ENCODE results near the gene GNAQ.
"Not testable (repeated sequence)": the region's sequence is repeated elsewhere in the genome, so short reads cannot be mapped to it uniquely, and the experiment has no call there.

The GNAQ gene

GRCh38 chr9:77756449-77756848 is 275.2 kb downstream of the GNAQ start:
- DNase-seq: no peak

- DNase-seq: no peak
Measured at GRCh38 chr9:77753180-77753579, 278.4 kb downstream of the GNAQ start.

- no peak for DNase-seq
Measured at GRCh38 chr9:77752554-77752953, 279.1 kb downstream of the GNAQ start.

GRCh38 chr9:77751341-77752091 is 280.1 kb downstream of the GNAQ start:
- peak; percentile 7 for DNase-seq

- DNase-seq: no peak
Measured at GRCh38 chr9:77750981-77751340, 280.6 kb downstream of the GNAQ start.

GRCh38 chr9:77750284-77750683 is 281.3 kb downstream of the GNAQ start:
- DNase-seq: no peak

GRCh38 chr9:77748214-77748772 is 283.3 kb downstream of the GNAQ start:
- DNase-seq: no peak

- DNase-seq: no peak
Measured at GRCh38 chr9:77747163-77747562, 284.4 kb downstream of the GNAQ start.

GRCh38 chr9:77744841-77745430 is 286.7 kb downstream of the GNAQ start:
- DNase-seq: no peak

GRCh38 chr9:77743386-77743785 is 288.2 kb downstream of the GNAQ start:
- DNase-seq: no peak

GRCh38 chr9:77738932-77739331 is 292.7 kb downstream of the GNAQ start:
- DNase-seq: no peak

GRCh38 chr9:77735494-77735893 is 296.1 kb downstream of the GNAQ start:
- no peak for DNase-seq

- DNase-seq: no peak
Measured at GRCh38 chr9:77731930-77732329, 299.7 kb downstream of the GNAQ start.

GRCh38 chr9:77731008-77731698 is 300.5 kb downstream of the GNAQ start:
- DNase-seq: no peak

GRCh38 chr9:77729177-77729576 is 302.4 kb downstream of the GNAQ start:
- no peak for DNase-seq

GRCh38 chr9:77726814-77727213 is 304.8 kb downstream of the GNAQ start:
- DNase-seq: no peak

- no peak for DNase-seq
Measured at GRCh38 chr9:77726289-77726688, 305.3 kb downstream of the GNAQ start.

GRCh38 chr9:77725820-77726219 is 305.8 kb downstream of the GNAQ start:
- DNase-seq: no peak

- DNase-seq: no peak
Measured at GRCh38 chr9:77725046-77725694, 306.4 kb downstream of the GNAQ start.

GRCh38 chr9:77721156-77721555 is 310.5 kb downstream of the GNAQ start:
- DNase-seq: not testable (repeated sequence)

- no peak for DNase-seq
Measured at GRCh38 chr9:77719321-77719720, 312.3 kb downstream of the GNAQ start.

GRCh38 chr9:77718298-77718640 is 313.3 kb downstream of the GNAQ start:
- not testable (repeated sequence) for DNase-seq

- peak; percentile 29 for DNase-seq
Measured at GRCh38 chr9:77717608-77718297, 313.9 kb downstream of the GNAQ start.

Data from T1000 (cell line).